ENCODE measurements around the gene MCM9. TPM values are rescaled to one million over a fixed set of nuclear protein-coding genes. Genes with fewer than 3 reads are reported as not detected.

Gene MCM9
- total and polyA plus RNA-seq, 2 of the 13 experiments (the other 11 are each of a cell fraction or from before 2014, with no cell fraction given): 3.8 to 17.2 TPM

DNA sequence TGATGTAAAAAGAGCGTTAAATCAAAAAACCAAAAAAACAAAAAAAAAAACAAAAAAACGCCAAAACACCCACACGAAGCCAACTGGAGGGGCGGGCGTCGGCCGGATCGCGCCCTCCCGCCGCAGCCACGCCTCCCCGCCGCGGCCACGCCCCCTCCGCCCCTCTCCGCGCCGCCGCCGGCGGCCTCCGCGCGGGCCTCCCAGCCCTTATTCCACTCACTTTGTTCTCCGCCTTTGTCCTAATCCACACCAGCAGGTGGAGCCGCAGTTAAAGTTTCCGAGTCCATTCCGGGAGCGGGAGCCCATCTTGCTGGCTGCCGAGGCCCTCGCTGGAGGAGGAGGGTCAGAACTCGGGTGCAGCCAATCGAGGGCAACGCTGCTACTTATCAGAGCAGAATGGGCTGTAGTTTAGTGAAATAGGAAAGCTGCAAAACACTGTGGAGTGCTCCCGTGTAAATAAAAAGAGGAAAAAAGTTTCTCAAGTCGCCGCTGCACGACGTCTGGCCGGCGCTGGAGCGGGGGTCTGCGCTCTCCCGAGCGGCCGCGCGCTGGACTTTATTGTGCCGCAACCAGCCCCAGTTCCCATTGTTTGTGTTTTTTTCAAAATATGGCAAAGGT is 41.0 kb downstream of the MCM9 start, which contains the start of gene ASF1A (continued):
- TF ChIP-seq, protein P1, sequence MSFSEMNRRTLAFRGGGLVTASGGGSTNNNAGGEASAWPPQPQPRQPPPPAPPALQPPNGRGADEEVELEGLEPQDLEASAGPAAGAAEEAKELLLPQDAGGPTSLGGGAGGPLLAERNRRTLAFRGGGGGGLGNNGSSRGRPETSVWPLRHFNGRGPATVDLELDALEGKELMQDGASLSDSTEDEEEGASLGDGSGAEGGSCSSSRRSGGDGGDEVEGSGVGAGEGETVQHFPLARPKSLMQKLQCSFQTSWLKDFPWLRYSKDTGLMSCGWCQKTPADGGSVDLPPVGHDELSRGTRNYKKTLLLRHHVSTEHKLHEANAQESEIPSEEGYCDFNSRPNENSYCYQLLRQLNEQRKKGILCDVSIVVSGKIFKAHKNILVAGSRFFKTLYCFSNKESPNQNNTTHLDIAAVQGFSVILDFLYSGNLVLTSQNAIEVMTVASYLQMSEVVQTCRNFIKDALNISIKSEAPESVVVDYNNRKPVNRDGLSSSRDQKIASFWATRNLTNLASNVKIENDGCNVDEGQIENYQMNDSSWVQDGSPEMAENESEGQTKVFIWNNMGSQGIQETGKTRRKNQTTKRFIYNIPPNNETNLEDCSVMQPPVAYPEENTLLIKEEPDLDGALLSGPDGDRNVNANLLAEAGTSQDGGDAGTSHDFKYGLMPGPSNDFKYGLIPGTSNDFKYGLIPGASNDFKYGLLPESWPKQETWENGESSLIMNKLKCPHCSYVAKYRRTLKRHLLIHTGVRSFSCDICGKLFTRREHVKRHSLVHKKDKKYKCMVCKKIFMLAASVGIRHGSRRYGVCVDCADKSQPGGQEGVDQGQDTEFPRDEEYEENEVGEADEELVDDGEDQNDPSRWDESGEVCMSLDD (CRISPR knock-in tag; IDR thresholded peaks at IDR 0.05; ENCODE audit: borderline replicate concordance): 0 out of 2 replicates have a peak, but pooled peaks have one; percentile 39
- TF ChIP-seq HNF4A (CRISPR knock-in tag; IDR thresholded peaks at IDR 0.05): peak; percentile 7; the same call in 1 of the 2 replicates
- TF ChIP-seq, protein P2, sequence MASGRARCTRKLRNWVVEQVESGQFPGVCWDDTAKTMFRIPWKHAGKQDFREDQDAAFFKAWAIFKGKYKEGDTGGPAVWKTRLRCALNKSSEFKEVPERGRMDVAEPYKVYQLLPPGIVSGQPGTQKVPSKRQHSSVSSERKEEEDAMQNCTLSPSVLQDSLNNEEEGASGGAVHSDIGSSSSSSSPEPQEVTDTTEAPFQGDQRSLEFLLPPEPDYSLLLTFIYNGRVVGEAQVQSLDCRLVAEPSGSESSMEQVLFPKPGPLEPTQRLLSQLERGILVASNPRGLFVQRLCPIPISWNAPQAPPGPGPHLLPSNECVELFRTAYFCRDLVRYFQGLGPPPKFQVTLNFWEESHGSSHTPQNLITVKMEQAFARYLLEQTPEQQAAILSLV (CRISPR knock-in tag; IDR thresholded peaks at IDR 0.05; ENCODE audit: borderline replicate concordance): no peak
- TF ChIP-seq, protein P3, sequence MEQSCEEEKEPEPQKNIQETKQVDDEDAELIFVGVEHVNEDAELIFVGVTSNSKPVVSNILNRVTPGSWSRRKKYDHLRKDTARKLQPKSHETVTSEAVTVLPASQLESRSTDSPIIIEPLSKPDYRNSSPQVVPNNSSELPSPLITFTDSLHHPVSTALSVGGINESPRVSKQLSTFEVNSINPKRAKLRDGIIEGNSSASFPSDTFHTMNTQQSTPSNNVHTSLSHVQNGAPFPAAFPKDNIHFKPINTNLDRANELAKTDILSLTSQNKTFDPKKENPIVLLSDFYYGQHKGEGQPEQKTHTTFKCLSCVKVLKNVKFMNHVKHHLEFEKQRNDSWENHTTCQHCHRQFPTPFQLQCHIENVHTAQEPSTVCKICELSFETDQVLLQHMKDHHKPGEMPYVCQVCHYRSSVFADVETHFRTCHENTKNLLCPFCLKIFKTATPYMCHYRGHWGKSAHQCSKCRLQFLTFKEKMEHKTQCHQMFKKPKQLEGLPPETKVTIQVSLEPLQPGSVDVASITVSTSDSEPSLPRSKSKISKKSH (CRISPR knock-in tag; IDR thresholded peaks at IDR 0.05; ENCODE audit: borderline replicate concordance): no peak; the same call in 1 of the 2 replicates
- TF ChIP-seq ZFP1 (CRISPR knock-in tag; IDR thresholded peaks at IDR 0.05): peak; percentile 90
- TF ChIP-seq ZFP36L2 (CRISPR knock-in tag; IDR thresholded peaks at IDR 0.05): no peak
- TF ChIP-seq, protein P4, sequence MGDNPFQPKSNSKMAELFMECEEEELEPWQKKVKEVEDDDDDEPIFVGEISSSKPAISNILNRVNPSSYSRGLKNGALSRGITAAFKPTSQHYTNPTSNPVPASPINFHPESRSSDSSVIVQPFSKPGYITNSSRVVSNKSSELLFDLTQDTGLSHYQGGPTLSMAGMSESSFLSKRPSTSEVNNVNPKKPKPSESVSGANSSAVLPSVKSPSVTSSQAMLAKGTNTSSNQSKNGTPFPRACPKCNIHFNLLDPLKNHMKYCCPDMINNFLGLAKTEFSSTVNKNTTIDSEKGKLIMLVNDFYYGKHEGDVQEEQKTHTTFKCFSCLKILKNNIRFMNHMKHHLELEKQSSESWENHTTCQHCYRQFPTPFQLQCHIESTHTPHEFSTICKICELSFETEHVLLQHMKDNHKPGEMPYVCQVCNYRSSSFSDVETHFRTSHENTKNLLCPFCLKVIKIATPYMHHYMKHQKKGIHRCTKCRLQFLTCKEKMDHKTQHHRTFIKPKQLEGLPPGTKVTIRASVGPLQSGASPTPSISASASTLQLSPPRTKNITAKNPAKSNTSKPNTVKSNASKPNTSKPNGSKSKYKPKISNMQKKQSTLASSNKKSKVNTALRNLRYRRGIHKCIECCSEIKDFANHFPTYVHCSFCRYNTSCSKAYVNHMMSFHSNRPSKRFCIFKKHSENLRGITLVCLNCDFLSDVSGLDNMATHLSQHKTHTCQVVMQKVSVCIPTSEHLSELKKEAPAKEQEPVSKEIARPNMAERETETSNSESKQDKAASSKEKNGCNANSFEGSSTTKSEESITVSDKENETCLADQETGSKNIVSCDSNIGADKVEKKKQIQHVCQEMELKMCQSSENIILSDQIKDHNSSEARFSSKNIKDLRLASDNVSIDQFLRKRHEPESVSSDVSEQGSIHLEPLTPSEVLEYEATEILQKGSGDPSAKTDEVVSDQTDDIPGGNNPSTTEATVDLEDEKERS (CRISPR knock-in tag; IDR thresholded peaks at IDR 0.05): peak; percentile 57
- TF ChIP-seq NFRKB (IDR thresholded peaks at IDR 0.05): no peak
- 0 out of 2 replicates have a peak, but pooled peaks have one; percentile 29 for TF ChIP-seq ZFP37 (CRISPR knock-in tag; IDR thresholded peaks at IDR 0.05; ENCODE audit: borderline replicate concordance)
- TF ChIP-seq NR2C2 (CRISPR knock-in tag; IDR thresholded peaks at IDR 0.05; ENCODE audit: borderline replicate concordance): peak; percentile 64; the same call in 1 of the 2 replicates
- TF ChIP-seq, protein P5, sequence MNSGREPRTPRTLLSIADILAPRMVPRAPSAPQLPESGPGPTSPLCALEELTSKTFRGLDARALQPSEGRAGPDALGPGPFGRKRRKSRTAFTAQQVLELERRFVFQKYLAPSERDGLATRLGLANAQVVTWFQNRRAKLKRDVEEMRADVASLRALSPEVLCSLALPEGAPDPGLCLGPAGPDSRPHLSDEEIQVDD (CRISPR knock-in tag; IDR thresholded peaks at IDR 0.05; ENCODE audit: borderline replicate concordance): no peak
- no peak for TF ChIP-seq SATB2 (CRISPR knock-in tag; IDR thresholded peaks at IDR 0.05)
- TF ChIP-seq NCOA2 (CRISPR knock-in tag; IDR thresholded peaks at IDR 0.05): peak; percentile 47; the same call in 1 of the 2 replicates
- no peak for TF ChIP-seq ZNF235 (CRISPR knock-in tag; IDR thresholded peaks at IDR 0.05; ENCODE audit: borderline replicate concordance)
- no peak for TF ChIP-seq ZNF251 (CRISPR knock-in tag; IDR thresholded peaks at IDR 0.05)
- no peak for TF ChIP-seq ZNF557 (CRISPR knock-in tag; IDR thresholded peaks at IDR 0.05)
- TF ChIP-seq NFE2L2 (IDR thresholded peaks at IDR 0.05; ENCODE audit: low read length): no peak
- no peak for TF ChIP-seq WIZ (CRISPR knock-in tag; IDR thresholded peaks at IDR 0.05)
- TF ChIP-seq TSC22D2 (CRISPR knock-in tag; IDR thresholded peaks at IDR 0.05; ENCODE audit: borderline replicate concordance): peak; percentile 87
- TF ChIP-seq, protein P6, sequence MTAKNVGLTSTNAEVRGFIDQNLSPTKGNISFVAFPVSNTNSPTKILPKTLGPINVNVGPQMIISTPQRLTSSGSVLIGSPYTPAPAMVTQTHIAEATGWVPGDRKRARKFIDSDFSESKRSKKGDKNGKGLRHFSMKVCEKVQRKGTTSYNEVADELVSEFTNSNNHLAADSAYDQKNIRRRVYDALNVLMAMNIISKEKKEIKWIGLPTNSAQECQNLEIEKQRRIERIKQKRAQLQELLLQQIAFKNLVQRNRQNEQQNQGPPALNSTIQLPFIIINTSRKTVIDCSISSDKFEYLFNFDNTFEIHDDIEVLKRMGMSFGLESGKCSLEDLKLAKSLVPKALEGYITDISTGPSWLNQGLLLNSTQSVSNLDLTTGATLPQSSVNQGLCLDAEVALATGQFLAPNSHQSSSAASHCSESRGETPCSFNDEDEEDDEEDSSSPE (CRISPR knock-in tag; IDR thresholded peaks at IDR 0.05): peak; percentile 80
